Measurements from ENCODE around the gene CD200.

DNA sequence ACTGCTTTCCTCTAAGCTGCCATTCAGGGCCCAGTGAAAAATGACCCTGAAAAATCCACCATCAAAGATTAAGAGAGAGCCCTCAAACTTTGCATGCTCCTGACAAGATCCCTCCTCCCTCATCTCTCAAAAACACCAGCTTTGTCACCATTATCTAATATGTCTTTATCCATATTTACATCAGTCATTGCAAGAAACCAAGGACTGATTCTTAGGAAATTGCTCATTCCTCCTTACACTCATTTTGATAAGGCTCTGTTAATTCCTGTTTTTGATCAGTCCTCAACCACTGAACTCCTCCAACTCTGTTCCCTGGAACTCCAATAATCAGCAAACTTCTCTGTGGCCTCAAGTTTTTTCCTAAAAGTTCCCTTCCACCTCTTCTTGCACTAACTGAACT is 51.8 kb downstream of the CD200 start:
- TF ChIP-seq LEF1 (IDR thresholded peaks at IDR 0.05; ENCODE audit: borderline replicate concordance) (no peak), SP1 (IDR thresholded peaks at IDR 0.05) (no peak), TARDBP (IDR thresholded peaks at IDR 0.05) (no peak), BHLHE40 (IDR thresholded peaks at IDR 0.05; ENCODE audit: borderline replicate concordance) (no peak), ZNF384 (IDR thresholded peaks at IDR 0.05) (no peak)

Data from HEK293T (cell line).